ENCODE results near the gene GRB14.
"Not testable (repeated sequence)": the region's sequence is repeated elsewhere in the genome, so short reads cannot be mapped to it uniquely, and the experiment has no call there.

The GRB14 gene

GRCh38 chr2:164644036-164644700 lies 22.9 kb upstream of the GRB14 start:
- TF ChIP-seq CTCF (IDR thresholded peaks at IDR 0.05; ENCODE audit: insufficient read depth, low read length, poor library complexity, severe bottlenecking), result no peak
- H3K36me3 ChIP-seq (ENCODE audit: control insufficient read depth, insufficient read depth, low read length), result no peaks in the 10 kb centered on the region
- H3K27me3 ChIP-seq (replicated peaks; ENCODE audit: control insufficient read depth, insufficient read depth, low read length), result no peaks in the 10 kb centered on the region

GRCh38 chr2:164642946-164643555 lies 21.8 kb upstream of the GRB14 start:
- no peak for TF ChIP-seq CTCF (IDR thresholded peaks at IDR 0.05; ENCODE audit: insufficient read depth, low read length, poor library complexity, severe bottlenecking)
- Histone ChIP-seq H3K36me3 (ENCODE audit: control insufficient read depth, insufficient read depth, low read length) (no peaks in the 10 kb centered on the region), H3K27me3 (replicated peaks; ENCODE audit: control insufficient read depth, insufficient read depth, low read length) (no peaks in the 10 kb centered on the region), H3K4me3 (replicated peaks; ENCODE audit: low read depth, low read length) (no peak overlapping the region)
- no peak for DNase-seq (ENCODE audit: extremely low read depth, insufficient read length)

More at GRCh38 chr2:164644036-164644700, 22.9 kb upstream of the GRB14 start:
- no peak overlapping the region for H3K4me3 ChIP-seq (replicated peaks; ENCODE audit: low read depth, low read length)
- DNase-seq (ENCODE audit: extremely low read depth, insufficient read length), result no peak

- TF ChIP-seq CTCF (IDR thresholded peaks at IDR 0.05; ENCODE audit: insufficient read depth, low read length, poor library complexity, severe bottlenecking), result no peak
- H3K36me3 ChIP-seq (ENCODE audit: control insufficient read depth, insufficient read depth, low read length), result no peaks in the 10 kb centered on the region
- no peak for DNase-seq (ENCODE audit: extremely low read depth, insufficient read length)
- H3K4me3 ChIP-seq (replicated peaks; ENCODE audit: low read depth, low read length), result no peak overlapping the region
- H3K27me3 ChIP-seq (replicated peaks; ENCODE audit: control insufficient read depth, insufficient read depth, low read length), result no peaks in the 10 kb centered on the region
Observed at GRCh38 chr2:164642268-164642667, 21.0 kb upstream of the GRB14 start.

GRCh38 chr2:164628319-164628718 lies 7.0 kb upstream of the GRB14 start:
- not testable (repeated sequence) for DNase-seq (ENCODE audit: extremely low read depth, insufficient read length); H3K36me3 ChIP-seq (ENCODE audit: control insufficient read depth, insufficient read depth, low read length); H3K4me3 ChIP-seq (replicated peaks; ENCODE audit: low read depth, low read length); H3K27me3 ChIP-seq (replicated peaks; ENCODE audit: control insufficient read depth, insufficient read depth, low read length)

GRCh38 chr2:164625378-164625971 lies 4.2 kb upstream of the GRB14 start:
- no peak overlapping the region for H3K4me3 ChIP-seq (replicated peaks; ENCODE audit: low read depth, low read length)
- no peak for DNase-seq (ENCODE audit: extremely low read depth, insufficient read length)
- no peak for TF ChIP-seq CTCF (IDR thresholded peaks at IDR 0.05; ENCODE audit: insufficient read depth, low read length, poor library complexity, severe bottlenecking)

DNA sequence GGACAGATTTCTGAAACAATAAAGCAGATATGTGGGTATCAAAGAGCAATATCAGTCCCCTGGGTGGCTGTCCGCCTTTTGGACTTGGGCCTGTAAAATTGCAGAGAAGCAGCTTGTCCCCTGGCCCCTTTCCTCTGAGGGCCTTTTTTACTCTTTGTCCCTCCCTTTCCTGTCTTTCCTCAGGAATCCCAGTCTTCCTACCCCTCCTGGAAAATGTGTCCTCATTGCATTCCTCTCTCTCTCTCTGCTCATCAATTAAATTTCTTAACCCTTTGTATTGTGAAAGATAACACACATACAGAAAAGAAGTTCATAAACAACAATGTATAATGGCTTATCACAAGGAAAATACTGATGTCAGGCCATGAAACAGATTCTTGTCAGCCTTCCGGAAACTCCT lies 3.0 kb upstream of the GRB14 start:
- H3K27me3 ChIP-seq (replicated peaks; ENCODE audit: control insufficient read depth, insufficient read depth, low read length), result no peaks in the 10 kb centered on the region; the same call in 1 of the 2 replicates
- TF ChIP-seq CTCF (IDR thresholded peaks at IDR 0.05; ENCODE audit: insufficient read depth, low read length, poor library complexity, severe bottlenecking), result no peak
- H3K4me3 ChIP-seq (replicated peaks; ENCODE audit: low read depth, low read length), result no peak overlapping the region
- DNase-seq (ENCODE audit: extremely low read depth, insufficient read length), result no peak
- no peaks in the 10 kb centered on the region for H3K36me3 ChIP-seq (ENCODE audit: control insufficient read depth, insufficient read depth, low read length)

More at GRCh38 chr2:164625378-164625971, 4.2 kb upstream of the GRB14 start:
- Histone ChIP-seq H3K27me3 (replicated peaks; ENCODE audit: control insufficient read depth, insufficient read depth, low read length) (no peaks in the 10 kb centered on the region; the same call in 1 of the 2 replicates), H3K36me3 (ENCODE audit: control insufficient read depth, insufficient read depth, low read length) (no peaks in the 10 kb centered on the region)

Data from GM06990 (cell line).